Thoracic aorta (tissue), 2 donors: ENCODE measurements around the gene GRIA3. TPM values are rescaled to one million over a fixed set of nuclear protein-coding genes. Genes with fewer than 3 reads are reported as not detected.

Source experiments
- ATAC-seq: fragments of 150-250 bp; one replicate; pipeline ENCODE4 v1.8.0; 2017; ENCODE audit warnings: low read depth; ENCODE audit not compliant: insufficient number of reproducible peaks, low FRiP score
- DNase-seq: peaks from one replicate; pipeline ENCODE4 v3.0.0-alpha.2; 2020; ENCODE audit warnings: low spot score
- H3K27ac ChIP-seq, 2 donors: fragments of 200-600 bp; sonication (generic); 1 replicate in 1 of 2; 2 replicates in 1 of 2; pipeline ENCODE4 v1.5.1; 2016; ENCODE audit warnings: mild to moderate bottlenecking in 2 of 2, moderate library complexity in 2 of 2
- H3K27me3 ChIP-seq: fragments of 200-600 bp; sonication (generic); replicated peaks from 2 replicates; pipeline ENCODE4 v1.6.0; 2016; ENCODE audit warnings: mild to moderate bottlenecking; ENCODE audit not compliant: insufficient read depth
- H3K36me3 ChIP-seq: fragments of 200-600 bp; sonication (generic); one replicate; pipeline ENCODE4 v1.5.1; 2016
- H3K4me1 ChIP-seq, 2 donors: fragments of 200-600 bp; sonication (generic); 1 replicate in 1 of 2; 2 replicates in 1 of 2; pipeline versions ENCODE4 v1.5.1 to v1.6.0; 2016; ENCODE audit warnings: low read depth in 2 of 2, mild to moderate bottlenecking in 1 of 2; ENCODE audit not compliant: control insufficient read depth in 1 of 2
- H3K4me3 ChIP-seq: fragments of 200-600 bp; sonication (generic); 2 replicates; pipeline ENCODE4 v1.5.1; 2016; ENCODE audit warnings: mild to moderate bottlenecking
- H3K9me3 ChIP-seq: fragments of 200-600 bp; sonication (generic); 2 replicates; pipeline ENCODE4 v1.5.1; 2016
- total RNA-seq, 2 donors: library from RNA; depleted of rRNA; stranded (reverse); fragments of >200 nt; gene quantifications; one replicate each; pipeline versions ENCODE4 v1.1.0 to v1.2.3, GENCODE V29; 2016
- TF ChIP-seq, protein P1 (sequence below): fragments of 200-600 bp; sonication (generic); IDR thresholded peaks from one replicate; pipeline ENCODE4 v1.5.1; 2019; ENCODE audit warnings: antibody characterized with exemption

GRIA3 gene
- total RNA-seq, 2 donors from 2014 or later = 6.0 to 7.9 TPM

DNA sequence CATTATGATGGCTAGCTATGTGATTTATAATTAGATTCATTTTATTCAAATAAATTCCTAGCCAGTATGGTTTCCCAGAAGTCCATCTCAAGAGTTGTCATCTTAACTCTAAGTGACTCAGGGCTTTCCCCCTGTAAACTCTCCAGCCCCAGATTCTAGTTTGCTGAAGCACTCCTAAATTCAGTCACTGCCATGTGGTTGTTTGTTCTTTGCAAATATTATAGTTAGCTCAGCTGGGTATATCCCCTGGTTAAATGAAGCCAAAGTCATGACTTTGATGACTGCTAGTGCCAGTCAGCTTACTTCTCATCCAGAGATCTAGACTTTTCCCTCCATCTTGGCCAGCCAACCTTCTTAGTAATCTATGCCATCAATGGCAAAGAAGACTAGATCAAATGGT, 126.0 kb downstream of the GRIA3 start:
- no peak for DNase-seq
- no peak overlapping the region for H3K4me3 ChIP-seq
- H3K4me1 ChIP-seq = no peaks in the 10 kb centered on the region
- TF ChIP-seq, protein P1, sequence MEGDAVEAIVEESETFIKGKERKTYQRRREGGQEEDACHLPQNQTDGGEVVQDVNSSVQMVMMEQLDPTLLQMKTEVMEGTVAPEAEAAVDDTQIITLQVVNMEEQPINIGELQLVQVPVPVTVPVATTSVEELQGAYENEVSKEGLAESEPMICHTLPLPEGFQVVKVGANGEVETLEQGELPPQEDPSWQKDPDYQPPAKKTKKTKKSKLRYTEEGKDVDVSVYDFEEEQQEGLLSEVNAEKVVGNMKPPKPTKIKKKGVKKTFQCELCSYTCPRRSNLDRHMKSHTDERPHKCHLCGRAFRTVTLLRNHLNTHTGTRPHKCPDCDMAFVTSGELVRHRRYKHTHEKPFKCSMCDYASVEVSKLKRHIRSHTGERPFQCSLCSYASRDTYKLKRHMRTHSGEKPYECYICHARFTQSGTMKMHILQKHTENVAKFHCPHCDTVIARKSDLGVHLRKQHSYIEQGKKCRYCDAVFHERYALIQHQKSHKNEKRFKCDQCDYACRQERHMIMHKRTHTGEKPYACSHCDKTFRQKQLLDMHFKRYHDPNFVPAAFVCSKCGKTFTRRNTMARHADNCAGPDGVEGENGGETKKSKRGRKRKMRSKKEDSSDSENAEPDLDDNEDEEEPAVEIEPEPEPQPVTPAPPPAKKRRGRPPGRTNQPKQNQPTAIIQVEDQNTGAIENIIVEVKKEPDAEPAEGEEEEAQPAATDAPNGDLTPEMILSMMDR = no peak
- H3K27me3 ChIP-seq = no peaks in the 10 kb centered on the region
- no peak overlapping the region for H3K27ac ChIP-seq
- no peaks in the 10 kb centered on the region for H3K36me3 ChIP-seq
- no peak for ATAC-seq
- no peaks in the 10 kb centered on the region for H3K9me3 ChIP-seq

DNA sequence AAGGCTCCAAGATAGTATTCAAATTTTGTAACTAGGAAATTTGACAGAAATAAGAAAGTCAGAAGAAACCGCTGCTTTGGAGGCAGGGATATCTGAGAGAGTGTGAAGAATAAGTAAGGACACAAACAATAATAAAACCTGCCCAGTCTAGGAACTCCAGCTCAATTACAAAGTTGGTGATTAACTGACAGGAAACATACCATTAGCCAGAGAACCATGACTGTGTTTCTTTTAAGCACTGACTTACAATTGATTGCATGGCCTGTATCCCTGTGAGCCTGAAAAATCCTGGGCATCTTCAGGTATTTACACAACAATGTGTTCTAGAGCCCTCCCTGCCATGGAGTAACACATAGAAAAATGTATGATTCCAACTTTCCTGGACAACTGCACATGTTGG, 127.4 kb downstream of the GRIA3 start:
- no peak for ATAC-seq
- no peak overlapping the region for H3K4me3 ChIP-seq

DNA sequence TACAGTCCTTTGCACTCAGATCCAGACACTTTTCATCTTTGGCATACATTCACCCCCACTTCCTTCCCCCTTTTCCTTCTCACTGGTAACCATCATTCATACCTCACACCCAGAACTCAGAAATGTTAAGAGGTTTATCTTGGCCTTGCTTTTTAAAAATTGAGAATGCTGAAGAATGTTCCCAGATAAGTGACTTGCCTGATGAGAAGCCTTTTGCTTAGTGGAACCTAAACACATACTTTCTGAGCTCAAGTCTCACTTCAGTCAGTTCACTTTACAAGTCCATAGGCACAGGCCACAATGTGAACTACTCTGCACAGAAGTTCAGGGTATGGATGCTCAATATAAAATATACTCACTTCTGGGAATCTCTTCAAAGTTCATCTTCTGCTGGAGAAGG, 129.4 kb downstream of the GRIA3 start:
- H3K36me3 ChIP-seq = no peaks in the 10 kb centered on the region
- no peak overlapping the region for H3K27ac ChIP-seq
- H3K4me3 ChIP-seq = no peak overlapping the region
- H3K9me3 ChIP-seq = no peaks in the 10 kb centered on the region
- TF ChIP-seq, protein P1 = no peak
- no peaks in the 10 kb centered on the region for H3K4me1 ChIP-seq
- no peaks in the 10 kb centered on the region for H3K27me3 ChIP-seq
- DNase-seq = no peak
- no peak for ATAC-seq

More for the DNA sequence above, 127.4 kb downstream of the GRIA3 start:
- Histone ChIP-seq H3K4me1 (no peaks in the 10 kb centered on the region), H3K27ac (no peak overlapping the region), H3K36me3 (no peaks in the 10 kb centered on the region), H3K9me3 (no peaks in the 10 kb centered on the region), H3K27me3 (no peaks in the 10 kb centered on the region)
- DNase-seq = no peak
- TF ChIP-seq, protein P1 = no peak

DNA sequence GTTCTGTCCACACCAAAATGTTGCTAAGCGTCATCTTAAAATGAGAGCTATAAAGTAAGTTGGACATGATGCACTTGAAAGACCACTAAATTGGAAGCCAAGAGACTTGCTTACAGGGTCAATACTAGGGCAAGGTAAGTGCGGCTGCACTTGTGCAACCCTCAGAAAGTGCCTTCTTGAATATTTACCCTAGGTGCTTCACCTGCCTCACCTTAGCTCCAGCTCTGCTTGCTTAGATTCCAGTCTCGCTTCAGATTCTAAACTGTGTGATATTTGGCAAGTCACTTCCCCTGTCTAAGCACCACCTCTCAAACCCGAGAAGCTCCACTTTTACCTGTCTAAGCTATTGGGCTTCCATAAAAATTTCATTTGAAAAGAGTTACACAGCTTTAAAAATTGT, 136.5 kb downstream of the GRIA3 start:
- no peaks in the 10 kb centered on the region for H3K4me1 ChIP-seq
- H3K4me3 ChIP-seq = no peak overlapping the region
- H3K27ac ChIP-seq = no peak overlapping the region
- ATAC-seq = no peak
- DNase-seq = no peak
- H3K27me3 ChIP-seq = no peaks in the 10 kb centered on the region
- H3K9me3 ChIP-seq = no peaks in the 10 kb centered on the region
- H3K36me3 ChIP-seq = no peaks in the 10 kb centered on the region
- TF ChIP-seq, protein P1 = no peak

DNA sequence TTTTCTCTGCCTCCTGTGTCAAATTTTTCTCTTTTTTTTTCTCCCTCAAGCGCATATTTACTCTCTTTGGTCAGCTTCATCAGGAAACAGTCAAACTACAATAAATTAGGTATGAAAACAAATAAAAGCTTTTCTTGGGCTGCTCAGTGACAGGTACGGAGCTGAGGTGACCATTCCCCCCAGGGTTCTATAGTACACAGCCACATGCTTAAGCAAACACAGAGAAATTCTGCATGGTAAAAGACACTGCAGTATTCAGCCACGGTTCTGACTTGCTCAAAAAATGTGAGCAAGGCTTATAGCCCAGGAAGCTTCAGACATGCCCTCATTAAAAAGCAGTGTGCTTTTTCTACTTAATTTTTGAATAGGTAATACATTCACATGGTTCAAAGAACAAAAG, 138.5 kb downstream of the GRIA3 start:
- no peaks in the 10 kb centered on the region for H3K9me3 ChIP-seq
- H3K4me3 ChIP-seq = no peak overlapping the region
- ATAC-seq = no peak
- TF ChIP-seq, protein P1 = no peak
- H3K4me1 ChIP-seq = no peaks in the 10 kb centered on the region
- H3K27ac ChIP-seq = no peak overlapping the region
- DNase-seq = no peak
- no peaks in the 10 kb centered on the region for H3K27me3 ChIP-seq
- H3K36me3 ChIP-seq = no peaks in the 10 kb centered on the region
